Lower lobe of right lung (tissue), 2 donors: ENCODE measurements around the gene LUM. TPM values are rescaled to one million over a fixed set of nuclear protein-coding genes. Genes with fewer than 3 reads are reported as not detected.

Experiments
- ATAC-seq, 2 donors: fragments of 200-7000 bp; cut with Tn5 transposase; one replicate each; pipeline ENCODE4 v1.9.1; 2020 to 2022; ENCODE audit warnings: mild to moderate bottlenecking in 2 of 2, moderate library complexity in 2 of 2
- DNase-seq: peaks from one replicate; pipeline ENCODE4 v3.0.0-alpha.2; 2020
- H3K27ac ChIP-seq: fragments of 200-600 bp; one replicate; pipeline ENCODE4 v1.8.0; 2022
- H3K27me3 ChIP-seq: fragments of 200-600 bp; one replicate; pipeline ENCODE4 v1.8.0; 2022; ENCODE audit warnings: low read depth
- H3K36me3 ChIP-seq: fragments of 200-600 bp; one replicate; pipeline ENCODE4 v1.8.0; 2022; ENCODE audit warnings: mild to moderate bottlenecking
- H3K4me1 ChIP-seq: fragments of 200-600 bp; one replicate; pipeline ENCODE4 v1.8.0; 2022
- H3K4me3 ChIP-seq: fragments of 200-600 bp; one replicate; pipeline ENCODE4 v1.8.0; 2022; ENCODE audit warnings: mild to moderate bottlenecking
- H3K9me3 ChIP-seq: fragments of 200-600 bp; one replicate; pipeline ENCODE4 v1.8.0; 2022
- intact Hi-C: fragments of 100-400 bp; cut with DNase I; formaldehyde crosslinking; loops from one replicate; pipeline ENCODE4 v1.11.0; 2022
- total RNA-seq: library from RNA; stranded (reverse); fragmentation: NEBNext Ultra II Directional; extraction: Animal tissue kit (Norgen Biotek cat#: 25700); gene quantifications from one replicate; pipeline ENCODE4 v1.2.1, GENCODE V29; 2021
- TF ChIP-seq, protein P1 (sequence below): fragments of 200-600 bp; IDR thresholded peaks from one replicate; pipeline ENCODE4 v1.8.0; 2022; ENCODE audit warnings: antibody characterized with exemption, mild to moderate bottlenecking
- donor health status: DM: no; HTN: yes; CAD: no; lungs with severe emphysema.

LUM gene
- total RNA-seq, 1 donor from 2014 or later: 227 TPM

GRCh38 chr12:91061091-91061490 lies 50.2 kb downstream of the LUM start:
- DNase-seq: no peak
- no peaks in the 10 kb centered on the region for H3K4me1 ChIP-seq
- intact Hi-C loops: no loop called here

GRCh38 chr12:91059211-91059610 lies 52.1 kb downstream of the LUM start:
- H3K4me3 ChIP-seq: no peak overlapping the region
- ATAC-seq (no peak), DNase-seq (no peak)
- no peak overlapping the region for H3K27ac ChIP-seq
- H3K9me3 ChIP-seq: no peaks in the 10 kb centered on the region
- TF ChIP-seq, protein P1, sequence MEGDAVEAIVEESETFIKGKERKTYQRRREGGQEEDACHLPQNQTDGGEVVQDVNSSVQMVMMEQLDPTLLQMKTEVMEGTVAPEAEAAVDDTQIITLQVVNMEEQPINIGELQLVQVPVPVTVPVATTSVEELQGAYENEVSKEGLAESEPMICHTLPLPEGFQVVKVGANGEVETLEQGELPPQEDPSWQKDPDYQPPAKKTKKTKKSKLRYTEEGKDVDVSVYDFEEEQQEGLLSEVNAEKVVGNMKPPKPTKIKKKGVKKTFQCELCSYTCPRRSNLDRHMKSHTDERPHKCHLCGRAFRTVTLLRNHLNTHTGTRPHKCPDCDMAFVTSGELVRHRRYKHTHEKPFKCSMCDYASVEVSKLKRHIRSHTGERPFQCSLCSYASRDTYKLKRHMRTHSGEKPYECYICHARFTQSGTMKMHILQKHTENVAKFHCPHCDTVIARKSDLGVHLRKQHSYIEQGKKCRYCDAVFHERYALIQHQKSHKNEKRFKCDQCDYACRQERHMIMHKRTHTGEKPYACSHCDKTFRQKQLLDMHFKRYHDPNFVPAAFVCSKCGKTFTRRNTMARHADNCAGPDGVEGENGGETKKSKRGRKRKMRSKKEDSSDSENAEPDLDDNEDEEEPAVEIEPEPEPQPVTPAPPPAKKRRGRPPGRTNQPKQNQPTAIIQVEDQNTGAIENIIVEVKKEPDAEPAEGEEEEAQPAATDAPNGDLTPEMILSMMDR: no peak
- no peaks in the 10 kb centered on the region for H3K36me3 ChIP-seq
- intact Hi-C loops: no loop called here
- no peaks in the 10 kb centered on the region for H3K27me3 ChIP-seq
- no peaks in the 10 kb centered on the region for H3K4me1 ChIP-seq

More at GRCh38 chr12:91061091-91061490, 50.2 kb downstream of the LUM start:
- H3K36me3 ChIP-seq: no peaks in the 10 kb centered on the region
- H3K27me3 ChIP-seq: no peaks in the 10 kb centered on the region
- no peak overlapping the region for H3K4me3 ChIP-seq
- no peak for ATAC-seq
- no peak overlapping the region for H3K27ac ChIP-seq
- no peaks in the 10 kb centered on the region for H3K9me3 ChIP-seq
- TF ChIP-seq, protein P1: no peak

DNA sequence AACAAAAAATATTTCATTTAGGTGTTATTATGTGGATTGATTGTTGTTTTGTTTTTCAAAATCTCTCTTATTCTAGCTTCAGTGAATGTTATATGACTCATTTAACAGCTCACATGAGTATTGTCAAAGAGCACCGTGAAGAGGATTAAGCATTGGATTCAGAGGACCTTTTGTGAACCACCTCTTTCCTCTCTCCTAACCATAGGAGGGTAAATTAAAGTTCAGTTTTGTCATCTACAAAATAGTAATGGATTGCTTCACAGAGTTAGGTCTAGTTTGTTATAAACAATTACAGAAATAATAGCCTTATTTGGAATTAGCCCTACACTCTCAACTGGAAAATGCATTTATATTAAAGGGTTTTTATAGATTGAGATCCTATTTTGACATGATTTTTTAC lies 52.5 kb downstream of the LUM start:
- TF ChIP-seq, protein P1: no peak
- intact Hi-C loops: no loop called here
- no peaks in the 10 kb centered on the region for H3K4me1 ChIP-seq
- ATAC-seq (no peak), DNase-seq (no peak)
- no peak overlapping the region for H3K27ac ChIP-seq
- no peaks in the 10 kb centered on the region for H3K27me3 ChIP-seq
- no peaks in the 10 kb centered on the region for H3K9me3 ChIP-seq
- no peaks in the 10 kb centered on the region for H3K36me3 ChIP-seq
- no peak overlapping the region for H3K4me3 ChIP-seq

DNA sequence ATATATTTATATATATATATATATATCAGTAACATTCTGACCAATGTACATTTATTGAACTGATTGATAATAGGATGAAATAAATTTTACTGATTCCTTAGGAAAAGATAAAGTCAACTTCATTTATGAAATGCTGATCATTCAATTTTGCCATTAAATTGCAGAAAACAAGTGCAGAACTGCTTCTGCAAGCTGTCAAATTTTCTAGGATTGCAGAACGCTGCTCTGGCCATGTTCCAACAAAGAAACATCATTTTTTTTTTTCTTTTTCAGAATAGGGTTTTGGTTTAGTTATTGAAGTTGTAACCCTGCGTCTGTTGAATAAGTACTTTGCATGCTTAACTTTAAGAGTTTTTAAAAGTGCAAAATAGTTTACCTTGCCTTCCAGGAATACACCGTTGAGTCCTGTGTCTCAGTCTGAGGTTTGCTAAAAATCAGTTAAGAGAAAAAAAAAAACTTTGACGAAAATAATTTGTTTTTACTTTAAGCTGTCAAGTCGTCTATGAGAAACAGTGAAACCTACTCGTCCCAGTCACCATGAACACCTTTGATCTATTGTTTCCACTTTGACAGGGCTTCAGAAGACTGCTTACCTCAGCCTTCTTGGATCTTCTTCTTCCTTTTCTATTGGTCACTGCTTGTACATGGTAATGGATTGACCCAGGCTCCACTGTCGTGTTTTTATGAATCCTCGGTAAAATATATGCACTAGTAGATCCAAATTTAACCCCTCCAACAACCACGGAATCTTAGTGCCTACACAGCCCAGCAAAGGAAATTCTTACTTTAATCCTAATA lies 53.7 kb downstream of the LUM start, which contains the start of gene KERA:
Gene KERA (minus strand): TSS at position 657 of the 798 bp plus-strand sequence. CDS start 1,743 bp downstream, outside the sequence.
- Histone ChIP-seq H3K27ac (no peak within 1 kb of the TSS), H3K4me1 (no peaks in the 10 kb centered on the region), H3K9me3 (no peaks in the 10 kb centered on the region), H3K27me3 (no peaks in the 10 kb centered on the region), H3K36me3 (no peaks in the 10 kb centered on the region), H3K4me3 (no peak within 1 kb of the TSS)
- TF ChIP-seq, protein P1: no peak
- ATAC-seq: no peak
- intact Hi-C loops: no loop called here
- DNase-seq: no peak

- Histone ChIP-seq H3K36me3 (no peaks in the 10 kb centered on the region), H3K27ac (no peak overlapping the region), H3K27me3 (no peaks in the 10 kb centered on the region), H3K4me3 (no peak overlapping the region), H3K9me3 (no peaks in the 10 kb centered on the region), H3K4me1 (no peaks in the 10 kb centered on the region)
- DNase-seq (no peak), ATAC-seq (no peak)
- TF ChIP-seq, protein P1: no peak
- intact Hi-C loops: no loop called here
Measured at GRCh38 chr12:91056488-91056887, 54.8 kb downstream of the LUM start.
